ENCODE results near the gene HPS4. TPM values are rescaled to one million over a fixed set of nuclear protein-coding genes. Genes with fewer than 3 reads are reported as not detected.

Gene HPS4
- total and polyA plus RNA-seq, 10 of the 15 experiments (the other 5 are each of a cell fraction or from before 2014, with no cell fraction given), result 11.7 to 36.7 (median 30.8) TPM

DNA sequence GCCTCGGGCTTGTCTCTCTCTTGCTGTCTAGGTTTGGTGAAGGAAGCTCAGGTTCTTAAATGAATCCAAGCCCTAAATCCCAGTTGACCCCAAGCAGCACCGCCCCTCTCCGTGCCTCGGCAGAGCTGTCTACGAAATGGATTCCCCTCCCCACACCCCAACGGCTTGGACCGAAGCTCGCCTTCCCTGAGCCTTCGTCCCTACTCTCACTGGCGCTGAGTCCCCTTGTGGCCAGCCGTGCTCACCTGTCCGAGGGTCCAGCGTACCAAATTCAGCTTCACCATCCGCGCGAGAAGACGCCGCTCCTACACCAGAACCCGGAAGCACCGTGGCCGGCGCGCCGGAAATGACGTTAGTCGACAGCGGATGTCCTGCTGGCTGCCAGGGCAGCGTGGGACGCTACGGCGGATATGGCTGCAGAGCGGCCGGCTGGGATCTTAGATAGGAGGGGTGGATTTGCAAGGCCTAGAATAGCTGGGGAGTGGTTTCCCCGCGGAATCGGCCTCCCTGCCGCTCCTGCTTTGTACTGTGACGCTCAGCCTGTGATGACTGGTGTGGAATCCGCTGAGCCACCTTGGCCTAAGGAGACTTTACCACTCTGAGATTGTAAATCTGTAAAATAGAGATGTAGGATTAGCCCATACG lies 28.7 kb upstream of the HPS4 start, which contains the start of gene TFIP11 (continued):
- TF ChIP-seq RAD21 (IDR thresholded peaks at IDR 0.05; ENCODE audit: insufficient read depth, low read depth, low read length) (no peak), PML (IDR thresholded peaks at IDR 0.05; ENCODE audit: low read length) (peak; percentile 68), SMARCA5 (IDR thresholded peaks at IDR 0.05) (no peak), STAT3 (IDR thresholded peaks at IDR 0.05; ENCODE audit: low read depth, low read length) (peak; percentile 36; the same call in 1 of the 2 replicates), KLF5 (IDR thresholded peaks at IDR 0.05; ENCODE audit: partially characterized antibody) (peak; percentile 40), RCOR1 (conservative IDR thresholded peaks at IDR 0.05; ENCODE audit: low read depth, low read length) (no peak), FOS (IDR thresholded peaks at IDR 0.05; ENCODE audit: borderline replicate concordance, extremely low read depth, insufficient read length) (no peak), EP300 (IDR thresholded peaks at IDR 0.05; ENCODE audit: borderline replicate concordance in 1 of 2, control insufficient read depth in 1 of 2, low read depth in 2 of 2, low read length in 2 of 2) (no peak), ETV6 (conservative IDR thresholded peaks at IDR 0.05 in 1 of 2, IDR thresholded peaks at IDR 0.05 in 1 of 2; ENCODE audit: borderline replicate concordance in 1 of 2, low read depth in 1 of 2) (no peak), ZNF384 (IDR thresholded peaks at IDR 0.05; ENCODE audit: borderline replicate concordance, low read depth, low read length) (no peak), TCF3 (IDR thresholded peaks at IDR 0.05; ENCODE audit: borderline replicate concordance, insufficient read depth, low read depth, low read length) (no peak), TAF1 (IDR thresholded peaks at IDR 0.05; ENCODE audit: borderline replicate concordance, low read depth, low read length) (peak; percentile 76; the same call in 1 of the 2 replicates), JUND (IDR thresholded peaks at IDR 0.05; ENCODE audit: low read depth, low read length) (no peak), ZBED1 (IDR thresholded peaks at IDR 0.05; ENCODE audit: borderline replicate concordance) (no peak), ZNF622 (IDR thresholded peaks at IDR 0.05) (no peak)
- TF ChIP-seq, protein P1, sequence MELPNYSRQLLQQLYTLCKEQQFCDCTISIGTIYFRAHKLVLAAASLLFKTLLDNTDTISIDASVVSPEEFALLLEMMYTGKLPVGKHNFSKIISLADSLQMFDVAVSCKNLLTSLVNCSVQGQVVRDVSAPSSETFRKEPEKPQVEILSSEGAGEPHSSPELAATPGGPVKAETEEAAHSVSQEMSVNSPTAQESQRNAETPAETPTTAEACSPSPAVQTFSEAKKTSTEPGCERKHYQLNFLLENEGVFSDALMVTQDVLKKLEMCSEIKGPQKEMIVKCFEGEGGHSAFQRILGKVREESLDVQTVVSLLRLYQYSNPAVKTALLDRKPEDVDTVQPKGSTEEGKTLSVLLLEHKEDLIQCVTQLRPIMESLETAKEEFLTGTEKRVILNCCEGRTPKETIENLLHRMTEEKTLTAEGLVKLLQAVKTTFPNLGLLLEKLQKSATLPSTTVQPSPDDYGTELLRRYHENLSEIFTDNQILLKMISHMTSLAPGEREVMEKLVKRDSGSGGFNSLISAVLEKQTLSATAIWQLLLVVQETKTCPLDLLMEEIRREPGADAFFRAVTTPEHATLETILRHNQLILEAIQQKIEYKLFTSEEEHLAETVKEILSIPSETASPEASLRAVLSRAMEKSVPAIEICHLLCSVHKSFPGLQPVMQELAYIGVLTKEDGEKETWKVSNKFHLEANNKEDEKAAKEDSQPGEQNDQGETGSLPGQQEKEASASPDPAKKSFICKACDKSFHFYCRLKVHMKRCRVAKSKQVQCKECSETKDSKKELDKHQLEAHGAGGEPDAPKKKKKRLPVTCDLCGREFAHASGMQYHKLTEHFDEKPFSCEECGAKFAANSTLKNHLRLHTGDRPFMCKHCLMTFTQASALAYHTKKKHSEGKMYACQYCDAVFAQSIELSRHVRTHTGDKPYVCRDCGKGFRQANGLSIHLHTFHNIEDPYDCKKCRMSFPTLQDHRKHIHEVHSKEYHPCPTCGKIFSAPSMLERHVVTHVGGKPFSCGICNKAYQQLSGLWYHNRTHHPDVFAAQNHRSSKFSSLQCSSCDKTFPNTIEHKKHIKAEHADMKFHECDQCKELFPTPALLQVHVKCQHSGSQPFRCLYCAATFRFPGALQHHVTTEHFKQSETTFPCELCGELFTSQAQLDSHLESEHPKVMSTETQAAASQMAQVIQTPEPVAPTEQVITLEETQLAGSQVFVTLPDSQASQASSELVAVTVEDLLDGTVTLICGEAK (IDR thresholded peaks at IDR 0.05; ENCODE audit: borderline replicate concordance), result peak; percentile 97
- TF ChIP-seq, protein P2, sequence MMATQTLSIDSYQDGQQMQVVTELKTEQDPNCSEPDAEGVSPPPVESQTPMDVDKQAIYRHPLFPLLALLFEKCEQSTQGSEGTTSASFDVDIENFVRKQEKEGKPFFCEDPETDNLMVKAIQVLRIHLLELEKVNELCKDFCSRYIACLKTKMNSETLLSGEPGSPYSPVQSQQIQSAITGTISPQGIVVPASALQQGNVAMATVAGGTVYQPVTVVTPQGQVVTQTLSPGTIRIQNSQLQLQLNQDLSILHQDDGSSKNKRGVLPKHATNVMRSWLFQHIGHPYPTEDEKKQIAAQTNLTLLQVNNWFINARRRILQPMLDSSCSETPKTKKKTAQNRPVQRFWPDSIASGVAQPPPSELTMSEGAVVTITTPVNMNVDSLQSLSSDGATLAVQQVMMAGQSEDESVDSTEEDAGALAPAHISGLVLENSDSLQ (IDR thresholded peaks at IDR 0.05), result peak; percentile 51
- TF ChIP-seq, protein P3, sequence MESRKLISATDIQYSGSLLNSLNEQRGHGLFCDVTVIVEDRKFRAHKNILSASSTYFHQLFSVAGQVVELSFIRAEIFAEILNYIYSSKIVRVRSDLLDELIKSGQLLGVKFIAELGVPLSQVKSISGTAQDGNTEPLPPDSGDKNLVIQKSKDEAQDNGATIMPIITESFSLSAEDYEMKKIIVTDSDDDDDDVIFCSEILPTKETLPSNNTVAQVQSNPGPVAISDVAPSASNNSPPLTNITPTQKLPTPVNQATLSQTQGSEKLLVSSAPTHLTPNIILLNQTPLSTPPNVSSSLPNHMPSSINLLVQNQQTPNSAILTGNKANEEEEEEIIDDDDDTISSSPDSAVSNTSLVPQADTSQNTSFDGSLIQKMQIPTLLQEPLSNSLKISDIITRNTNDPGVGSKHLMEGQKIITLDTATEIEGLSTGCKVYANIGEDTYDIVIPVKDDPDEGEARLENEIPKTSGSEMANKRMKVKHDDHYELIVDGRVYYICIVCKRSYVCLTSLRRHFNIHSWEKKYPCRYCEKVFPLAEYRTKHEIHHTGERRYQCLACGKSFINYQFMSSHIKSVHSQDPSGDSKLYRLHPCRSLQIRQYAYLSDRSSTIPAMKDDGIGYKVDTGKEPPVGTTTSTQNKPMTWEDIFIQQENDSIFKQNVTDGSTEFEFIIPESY (IDR thresholded peaks at IDR 0.05), result no peak
- TF ChIP-seq, protein P4, sequence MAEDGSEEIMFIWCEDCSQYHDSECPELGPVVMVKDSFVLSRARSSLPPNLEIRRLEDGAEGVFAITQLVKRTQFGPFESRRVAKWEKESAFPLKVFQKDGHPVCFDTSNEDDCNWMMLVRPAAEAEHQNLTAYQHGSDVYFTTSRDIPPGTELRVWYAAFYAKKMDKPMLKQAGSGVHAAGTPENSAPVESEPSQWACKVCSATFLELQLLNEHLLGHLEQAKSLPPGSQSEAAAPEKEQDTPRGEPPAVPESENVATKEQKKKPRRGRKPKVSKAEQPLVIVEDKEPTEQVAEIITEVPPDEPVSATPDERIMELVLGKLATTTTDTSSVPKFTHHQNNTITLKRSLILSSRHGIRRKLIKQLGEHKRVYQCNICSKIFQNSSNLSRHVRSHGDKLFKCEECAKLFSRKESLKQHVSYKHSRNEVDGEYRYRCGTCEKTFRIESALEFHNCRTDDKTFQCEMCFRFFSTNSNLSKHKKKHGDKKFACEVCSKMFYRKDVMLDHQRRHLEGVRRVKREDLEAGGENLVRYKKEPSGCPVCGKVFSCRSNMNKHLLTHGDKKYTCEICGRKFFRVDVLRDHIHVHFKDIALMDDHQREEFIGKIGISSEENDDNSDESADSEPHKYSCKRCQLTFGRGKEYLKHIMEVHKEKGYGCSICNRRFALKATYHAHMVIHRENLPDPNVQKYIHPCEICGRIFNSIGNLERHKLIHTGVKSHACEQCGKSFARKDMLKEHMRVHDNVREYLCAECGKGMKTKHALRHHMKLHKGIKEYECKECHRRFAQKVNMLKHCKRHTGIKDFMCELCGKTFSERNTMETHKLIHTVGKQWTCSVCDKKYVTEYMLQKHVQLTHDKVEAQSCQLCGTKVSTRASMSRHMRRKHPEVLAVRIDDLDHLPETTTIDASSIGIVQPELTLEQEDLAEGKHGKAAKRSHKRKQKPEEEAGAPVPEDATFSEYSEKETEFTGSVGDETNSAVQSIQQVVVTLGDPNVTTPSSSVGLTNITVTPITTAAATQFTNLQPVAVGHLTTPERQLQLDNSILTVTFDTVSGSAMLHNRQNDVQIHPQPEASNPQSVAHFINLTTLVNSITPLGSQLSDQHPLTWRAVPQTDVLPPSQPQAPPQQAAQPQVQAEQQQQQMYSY (CRISPR knock-in tag; IDR thresholded peaks at IDR 0.05), result no peak

Data from GM12878 (cell line).